Measurements from ENCODE around the gene FOXO3. TPM values are rescaled to one million over a fixed set of nuclear protein-coding genes. Genes with fewer than 3 reads are reported as not detected.

FOXO3 gene
- total RNA-seq, 1 donor from 2014 or later: 37.3 TPM

DNA sequence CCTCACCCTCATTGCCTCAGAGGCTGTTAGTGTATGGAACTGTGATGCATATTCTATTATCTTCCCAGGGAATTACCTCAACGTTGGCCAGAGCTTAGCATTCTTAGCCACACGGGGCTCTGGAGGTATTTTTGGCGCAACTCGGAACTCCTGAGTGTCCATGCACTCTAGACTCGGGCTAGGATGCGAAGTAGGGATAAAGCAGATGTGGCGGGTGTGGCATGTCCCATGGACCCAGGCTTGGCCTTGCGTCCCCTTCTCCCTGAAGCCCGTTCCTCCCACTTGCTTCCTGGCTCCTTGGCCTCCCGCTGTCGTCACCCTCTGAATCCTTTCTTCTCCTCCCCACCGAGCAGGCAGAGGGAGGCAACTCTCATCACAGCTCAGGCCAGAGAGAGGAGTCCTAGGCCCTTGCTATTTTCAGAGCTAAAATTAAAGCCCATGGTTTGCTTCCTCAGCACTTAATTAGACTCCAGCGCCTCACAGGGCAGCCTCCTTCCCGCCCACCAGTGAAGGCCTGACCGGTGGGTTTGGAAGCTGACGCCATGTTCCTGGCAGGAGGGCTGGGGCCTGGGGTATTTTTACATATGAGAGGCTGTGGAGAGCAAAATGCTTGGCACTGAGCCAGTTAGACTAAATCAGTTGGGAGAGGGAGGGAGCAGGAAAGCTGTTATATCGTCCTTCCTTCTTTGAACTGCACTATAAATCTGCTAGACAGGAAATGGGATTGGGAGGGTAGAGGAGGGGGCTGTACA is 138.7 kb downstream of the FOXO3 start:
- Histone ChIP-seq H2AFZ (ENCODE audit: low read depth, low read length) (no peak overlapping the region), H4K20me1 (ENCODE audit: insufficient read depth, low read length) (no peaks in the 10 kb centered on the region), H3K4me3 (ENCODE audit: insufficient read depth, low read depth, low read length) (no peak overlapping the region), H3K27ac (ENCODE audit: low read depth, low read length) (no peak overlapping the region), H3K4me1 (ENCODE audit: insufficient read depth, low read length) (no peaks in the 10 kb centered on the region), H3K36me3 (ENCODE audit: insufficient read depth, low read length) (no peaks in the 10 kb centered on the region), H3K9ac (ENCODE audit: low read length) (no peak overlapping the region), H3K9me3 (ENCODE audit: insufficient read depth, low read depth, low read length) (peaks cover 8% of the 10 kb centered on the region), H3K27me3 (ENCODE audit: insufficient read depth, low read length) (no peaks in the 10 kb centered on the region), H3K4me2 (ENCODE audit: low read length) (no peak overlapping the region), H3K79me2 (ENCODE audit: insufficient read depth, low read length) (no peaks in the 10 kb centered on the region)
- TF ChIP-seq EZH2 (IDR thresholded peaks at IDR 0.05; ENCODE audit: insufficient read depth, low read length): no peak
- TF ChIP-seq, protein P1, sequence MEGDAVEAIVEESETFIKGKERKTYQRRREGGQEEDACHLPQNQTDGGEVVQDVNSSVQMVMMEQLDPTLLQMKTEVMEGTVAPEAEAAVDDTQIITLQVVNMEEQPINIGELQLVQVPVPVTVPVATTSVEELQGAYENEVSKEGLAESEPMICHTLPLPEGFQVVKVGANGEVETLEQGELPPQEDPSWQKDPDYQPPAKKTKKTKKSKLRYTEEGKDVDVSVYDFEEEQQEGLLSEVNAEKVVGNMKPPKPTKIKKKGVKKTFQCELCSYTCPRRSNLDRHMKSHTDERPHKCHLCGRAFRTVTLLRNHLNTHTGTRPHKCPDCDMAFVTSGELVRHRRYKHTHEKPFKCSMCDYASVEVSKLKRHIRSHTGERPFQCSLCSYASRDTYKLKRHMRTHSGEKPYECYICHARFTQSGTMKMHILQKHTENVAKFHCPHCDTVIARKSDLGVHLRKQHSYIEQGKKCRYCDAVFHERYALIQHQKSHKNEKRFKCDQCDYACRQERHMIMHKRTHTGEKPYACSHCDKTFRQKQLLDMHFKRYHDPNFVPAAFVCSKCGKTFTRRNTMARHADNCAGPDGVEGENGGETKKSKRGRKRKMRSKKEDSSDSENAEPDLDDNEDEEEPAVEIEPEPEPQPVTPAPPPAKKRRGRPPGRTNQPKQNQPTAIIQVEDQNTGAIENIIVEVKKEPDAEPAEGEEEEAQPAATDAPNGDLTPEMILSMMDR (IDR thresholded peaks at IDR 0.05; ENCODE audit: insufficient read depth, low read depth, low read length): no peak
- Mint-ChIP-seq H3K4me1 (ENCODE audit: low read depth, unreplicated experiment) (peaks cover 2% of the 10 kb centered on the region), H3K36me3 (ENCODE audit: low read depth, unreplicated experiment) (peaks cover 3% of the 10 kb centered on the region), H3K27me3 (ENCODE audit: low read depth, unreplicated experiment) (no peaks in the 10 kb centered on the region), H3K4me3 (ENCODE audit: unreplicated experiment) (no peak overlapping the region), H3K9me3 (ENCODE audit: unreplicated experiment) (peaks cover 18% of the 10 kb centered on the region), H3K27ac (ENCODE audit: unreplicated experiment) (no peak overlapping the region)
- FAIRE-seq: no peak
- DNase-seq (ENCODE audit: low read depth): no peak

DNA sequence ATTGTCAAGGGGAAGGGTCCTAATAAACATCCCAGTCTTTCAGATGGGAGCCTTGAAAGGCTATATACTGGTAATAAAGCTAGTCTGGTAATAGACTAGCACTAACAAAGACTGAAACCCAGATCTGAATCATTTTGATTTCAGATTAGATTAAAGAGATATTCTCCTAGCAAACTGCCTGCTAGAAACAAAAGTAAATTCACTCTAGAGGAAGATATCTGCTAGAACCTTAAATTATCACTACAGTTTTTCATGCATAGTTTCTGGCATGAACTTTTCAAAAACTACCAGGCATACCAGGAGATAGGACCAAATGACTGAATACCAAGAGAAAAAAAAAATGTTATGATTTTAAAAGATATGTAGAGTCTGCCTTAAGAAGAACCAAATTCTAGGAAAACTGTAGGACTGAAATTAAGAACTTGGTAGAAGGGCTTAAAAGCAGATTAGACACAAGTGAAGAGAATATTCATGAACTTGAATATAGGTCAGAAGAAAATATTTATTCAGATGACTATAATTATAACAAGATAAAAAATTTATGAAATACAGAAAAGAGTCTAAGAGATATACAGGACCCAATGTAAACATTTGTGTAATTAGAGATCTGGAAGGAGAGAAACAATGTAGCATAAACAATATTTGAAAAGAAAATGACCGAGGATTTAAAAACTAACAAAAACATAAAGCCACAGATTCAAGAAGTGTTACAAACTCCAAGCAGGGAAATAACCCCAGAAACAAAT is 141.6 kb downstream of the FOXO3 start:
- Mint-ChIP-seq H3K36me3 (ENCODE audit: low read depth, unreplicated experiment) (peaks cover 3% of the 10 kb centered on the region), H3K9me3 (ENCODE audit: unreplicated experiment) (peaks cover 21% of the 10 kb centered on the region), H3K27me3 (ENCODE audit: low read depth, unreplicated experiment) (peaks cover 2% of the 10 kb centered on the region), H3K27ac (ENCODE audit: unreplicated experiment) (no peak overlapping the region), H3K4me1 (ENCODE audit: low read depth, unreplicated experiment) (peaks cover 2% of the 10 kb centered on the region), H3K4me3 (ENCODE audit: unreplicated experiment) (no peak overlapping the region)
- TF ChIP-seq, protein P1 (IDR thresholded peaks at IDR 0.05; ENCODE audit: insufficient read depth, low read depth, low read length): no peak
- TF ChIP-seq EZH2 (IDR thresholded peaks at IDR 0.05; ENCODE audit: insufficient read depth, low read length): no peak
- Histone ChIP-seq H3K4me3 (ENCODE audit: insufficient read depth, low read depth, low read length) (no peak overlapping the region), H2AFZ (ENCODE audit: low read depth, low read length) (no peak overlapping the region), H3K27ac (ENCODE audit: low read depth, low read length) (no peak overlapping the region), H3K27me3 (ENCODE audit: insufficient read depth, low read length) (no peaks in the 10 kb centered on the region), H3K9ac (ENCODE audit: low read length) (no peak overlapping the region), H3K36me3 (ENCODE audit: insufficient read depth, low read length) (no peaks in the 10 kb centered on the region), H3K4me2 (ENCODE audit: low read length) (no peak overlapping the region), H3K9me3 (ENCODE audit: insufficient read depth, low read depth, low read length) (peaks cover 8% of the 10 kb centered on the region), H3K79me2 (ENCODE audit: insufficient read depth, low read length) (no peaks in the 10 kb centered on the region), H3K4me1 (ENCODE audit: insufficient read depth, low read length) (no peaks in the 10 kb centered on the region), H4K20me1 (ENCODE audit: insufficient read depth, low read length) (no peaks in the 10 kb centered on the region)
- DNase-seq (ENCODE audit: low read depth) (no peak), FAIRE-seq (no peak)
